Measurements from ENCODE around the gene PTPRJ. TPM values are rescaled to one million over a fixed set of nuclear protein-coding genes. Genes with fewer than 3 reads are reported as not detected.
"Not testable (repeated sequence)": the region's sequence is repeated elsewhere in the genome, so short reads cannot be mapped to it uniquely, and the experiment has no call there.

Gene PTPRJ
- total and polyA plus RNA-seq, 4 donors, result 2.0 to 20.1 (median 8.5) TPM

DNA sequence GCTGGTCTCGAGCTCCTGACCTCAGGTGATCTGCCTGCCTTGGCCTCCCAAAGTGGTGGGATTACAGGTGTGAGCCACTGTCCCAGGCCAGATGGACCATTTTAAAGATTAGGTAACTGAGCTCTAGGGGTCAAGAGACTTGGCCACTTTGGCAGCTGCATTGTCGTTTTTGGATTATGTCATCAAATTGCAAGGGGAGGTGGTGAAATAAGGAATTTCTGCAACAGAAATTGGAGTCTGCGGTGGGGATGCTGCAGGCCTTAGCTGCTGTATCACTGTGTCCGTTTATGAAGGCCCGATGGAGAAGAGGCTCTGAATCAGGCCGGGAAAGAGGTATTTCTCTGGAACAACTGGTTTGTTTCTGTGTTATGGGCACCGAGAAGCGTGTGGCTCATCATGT, 34.6 kb downstream of the PTPRJ start:
- no peaks in the 10 kb centered on the region for H3K4me1 ChIP-seq (ENCODE audit: control insufficient read depth in 1 of 2, insufficient read depth in 2 of 2, low read length in 2 of 2)
- no peak overlapping the region for H3K27ac ChIP-seq (ENCODE audit: low read depth in 1 of 2, low read length in 2 of 2)
- DNase-seq, result no peak
- no peak for ATAC-seq (ENCODE audit: low FRiP score)
- H3K27me3 ChIP-seq (ENCODE audit: control insufficient read depth in 1 of 2, insufficient read depth in 2 of 2, low read length in 1 of 2), result no peaks in the 10 kb centered on the region
- intact Hi-C loops (cut with DNase I), result loop anchor here in 1 of 2 donors (10.0 kb wide), 1 partner anchor 50 kb away; no protein-coding TSS in a partner anchor
- 78 to 80% methylated on average over 8 of the region's 8 CpGs for WGBS, 2 donors
- no peaks in the 10 kb centered on the region for H3K9me3 ChIP-seq (ENCODE audit: control insufficient read depth, low read length)
- no peak overlapping the region for H3K4me3 ChIP-seq (ENCODE audit: low read length in 2 of 2)
- no peaks in the 10 kb centered on the region for H3K36me3 ChIP-seq (ENCODE audit: control insufficient read depth in 1 of 2, insufficient read depth in 2 of 2, low read length in 1 of 2)

DNA sequence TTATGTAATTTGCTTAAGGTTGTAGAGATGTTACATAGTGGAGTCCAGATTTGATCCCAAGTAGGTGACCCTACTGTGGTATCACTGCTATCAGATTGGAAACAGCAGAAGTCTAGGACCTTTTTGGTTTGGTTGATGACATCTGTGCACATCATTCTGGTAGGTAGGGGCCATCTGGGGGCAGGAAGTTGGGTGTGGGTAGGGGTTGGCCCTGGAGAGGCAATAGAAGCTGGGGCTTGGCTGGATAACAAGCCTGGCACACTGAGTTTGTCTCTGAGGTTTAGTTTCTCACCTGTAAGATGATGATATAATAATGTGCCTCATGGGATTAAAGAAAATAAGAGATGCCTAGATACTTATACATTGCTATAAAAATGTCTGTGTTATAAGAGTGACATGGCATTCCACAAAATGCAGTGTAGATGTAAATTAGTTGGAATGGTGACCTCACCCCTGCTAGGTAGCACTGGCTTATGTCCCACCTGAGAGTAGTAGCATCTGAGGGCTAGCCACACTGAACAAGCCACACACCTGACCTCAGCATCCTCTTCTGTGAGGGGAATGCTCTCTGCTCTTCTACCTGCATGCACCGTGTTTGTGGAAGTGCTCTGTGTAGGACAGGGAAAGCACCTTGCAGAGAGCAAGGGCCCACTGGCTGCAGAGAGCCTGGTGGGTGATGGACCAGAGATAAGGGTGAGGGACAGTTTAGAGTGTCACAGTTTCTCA, 36.9 kb downstream of the PTPRJ start:
- 74 to 80% methylated on average over 1 of the region's 1 CpG for WGBS, 2 donors
- intact Hi-C loops (cut with DNase I), result loop anchor here in 1 of 2 donors (10.0 kb wide), 1 partner anchor 48 kb away; no protein-coding TSS in a partner anchor
- H3K9me3 ChIP-seq (ENCODE audit: control insufficient read depth, low read length), result no peaks in the 10 kb centered on the region

DNA sequence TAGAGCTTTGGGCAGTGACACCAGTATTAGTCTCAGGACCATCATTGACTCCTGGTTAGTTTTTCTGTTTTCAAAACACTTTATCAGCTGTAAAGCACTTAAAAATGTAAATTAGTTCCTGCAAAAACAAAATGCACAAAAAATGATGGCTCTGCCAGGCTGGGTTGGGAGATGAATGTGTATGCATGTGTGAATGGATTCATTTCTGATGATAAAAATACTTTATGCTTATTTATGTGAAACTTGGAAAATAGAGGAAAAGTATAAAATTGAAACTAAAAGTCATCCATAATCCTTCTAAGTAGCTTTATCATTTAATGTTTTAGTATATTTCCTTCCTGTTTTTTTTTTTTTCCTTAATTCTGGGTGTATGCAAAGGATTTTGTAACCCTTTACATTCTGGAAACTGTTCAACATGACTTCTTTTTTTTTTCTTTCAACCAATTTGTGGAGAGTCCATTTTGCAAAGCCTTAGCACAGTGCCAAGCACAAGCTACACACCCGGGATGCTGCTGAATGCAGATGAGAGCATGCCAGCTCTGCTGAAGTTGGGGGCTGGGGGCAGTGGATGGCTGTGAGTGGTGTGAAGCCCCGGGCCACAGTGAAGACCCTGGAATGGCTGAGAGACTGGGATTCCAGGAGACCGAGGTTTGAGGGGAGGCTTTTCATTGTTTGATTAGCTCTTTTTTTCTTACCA, 37.6 kb downstream of the PTPRJ start:
- Histone ChIP-seq H3K36me3 (ENCODE audit: control insufficient read depth in 1 of 2, insufficient read depth in 2 of 2, low read length in 1 of 2) (no peaks in the 10 kb centered on the region), H3K27me3 (ENCODE audit: control insufficient read depth in 1 of 2, insufficient read depth in 2 of 2, low read length in 1 of 2) (no peaks in the 10 kb centered on the region), H3K27ac (ENCODE audit: low read depth in 1 of 2, low read length in 2 of 2) (no peak overlapping the region), H3K4me1 (ENCODE audit: control insufficient read depth in 1 of 2, insufficient read depth in 2 of 2, low read length in 2 of 2) (no peaks in the 10 kb centered on the region), H3K9me3 (ENCODE audit: control insufficient read depth, low read length) (no peaks in the 10 kb centered on the region), H3K4me3 (ENCODE audit: low read length in 2 of 2) (no peak overlapping the region)
- 43 to 47% methylated on average over 3 of the region's 3 CpGs for whole genome bisulfite sequencing, 2 donors
- intact Hi-C loops (cut with DNase I), result loop anchor here in 1 of 2 donors (10.0 kb wide), 1 partner anchor 47 kb away; no protein-coding TSS in a partner anchor
- ATAC-seq (ENCODE audit: low FRiP score), result no peak
- DNase-seq, result no peak

More for the DNA sequence above, 36.9 kb downstream of the PTPRJ start:
- DNase-seq, result no peak
- no peaks in the 10 kb centered on the region for H3K27me3 ChIP-seq (ENCODE audit: control insufficient read depth in 1 of 2, insufficient read depth in 2 of 2, low read length in 1 of 2)
- no peak overlapping the region for H3K27ac ChIP-seq (ENCODE audit: low read depth in 1 of 2, low read length in 2 of 2)
- no peak for ATAC-seq (ENCODE audit: low FRiP score)
- H3K4me1 ChIP-seq (ENCODE audit: control insufficient read depth in 1 of 2, insufficient read depth in 2 of 2, low read length in 2 of 2), result no peaks in the 10 kb centered on the region
- no peaks in the 10 kb centered on the region for H3K36me3 ChIP-seq (ENCODE audit: control insufficient read depth in 1 of 2, insufficient read depth in 2 of 2, low read length in 1 of 2)
- H3K4me3 ChIP-seq (ENCODE audit: low read length in 2 of 2), result no peak overlapping the region

DNA sequence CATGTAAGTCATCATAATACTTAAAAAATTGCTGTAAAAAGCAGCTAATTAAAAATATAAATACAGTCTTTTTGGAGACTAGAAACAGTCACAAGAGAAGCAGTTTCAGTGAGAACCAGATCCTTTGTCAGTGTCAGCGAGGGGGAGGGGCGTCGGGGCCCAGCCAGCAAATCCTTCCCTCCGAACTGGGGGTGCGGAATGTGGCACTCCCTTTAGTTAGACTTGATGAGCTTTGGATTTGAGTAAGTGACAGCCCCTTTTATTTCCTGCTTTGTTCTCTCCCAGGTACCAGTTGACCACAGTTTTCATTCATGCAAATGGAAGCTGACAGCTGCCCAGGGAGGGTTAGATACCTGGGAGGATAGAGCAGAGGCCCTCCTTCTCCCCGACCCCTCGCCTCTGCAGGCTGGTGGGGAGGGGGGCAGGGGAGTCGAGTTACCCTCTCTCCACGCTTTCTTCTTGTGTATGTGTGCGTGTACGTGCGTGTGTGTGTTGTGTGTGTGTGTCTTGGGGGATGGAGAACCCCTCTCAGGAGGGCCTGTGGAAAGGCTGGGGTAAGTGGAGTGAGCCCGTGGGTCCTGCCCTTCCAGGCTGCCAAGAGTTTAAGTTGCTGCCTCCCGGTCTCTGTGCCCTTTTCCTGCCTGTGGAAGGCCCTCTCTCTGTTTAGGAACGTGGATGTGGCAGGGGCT, 38.3 kb downstream of the PTPRJ start:
- Histone ChIP-seq H3K4me1 (ENCODE audit: control insufficient read depth in 1 of 2, insufficient read depth in 2 of 2, low read length in 2 of 2) (no peaks in the 10 kb centered on the region), H3K4me3 (ENCODE audit: low read length in 2 of 2) (no peak overlapping the region), H3K9me3 (ENCODE audit: control insufficient read depth, low read length) (no peaks in the 10 kb centered on the region), H3K36me3 (ENCODE audit: control insufficient read depth in 1 of 2, insufficient read depth in 2 of 2, low read length in 1 of 2) (no peaks in the 10 kb centered on the region), H3K27ac (ENCODE audit: low read depth in 1 of 2, low read length in 2 of 2) (no peak overlapping the region), H3K27me3 (ENCODE audit: control insufficient read depth in 1 of 2, insufficient read depth in 2 of 2, low read length in 1 of 2) (no peaks in the 10 kb centered on the region)
- ATAC-seq (ENCODE audit: low FRiP score) (no peak), DNase-seq (no peak)
- intact Hi-C loops (cut with DNase I), result loop anchor here in 1 of 2 donors (10.0 kb wide), 1 partner anchor 46 kb away; no protein-coding TSS in a partner anchor
- WGBS, 2 donors, result 52 to 59% methylated on average over 15 of the region's 15 CpGs

DNA sequence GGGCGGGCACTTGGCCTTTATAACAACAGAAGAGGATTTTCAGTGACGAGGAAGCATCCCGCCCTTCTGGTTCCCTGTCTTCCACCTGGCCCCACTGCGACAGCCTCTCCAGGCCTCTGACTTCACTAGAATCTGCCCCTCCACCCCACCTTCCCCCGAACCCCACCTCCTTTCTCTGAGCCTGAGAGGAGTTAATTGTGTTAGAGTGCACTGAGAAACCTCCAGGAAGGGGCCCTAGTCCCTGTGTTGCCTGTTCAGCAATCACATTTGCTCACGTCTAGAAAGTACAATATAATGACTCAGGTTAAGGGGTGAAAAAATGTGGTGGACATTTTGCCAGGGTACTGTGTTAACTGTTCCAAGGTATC, 38.8 kb downstream of the PTPRJ start:
- no peaks in the 10 kb centered on the region for H3K36me3 ChIP-seq (ENCODE audit: control insufficient read depth in 1 of 2, insufficient read depth in 2 of 2, low read length in 1 of 2)
- ATAC-seq (ENCODE audit: low FRiP score) (peak; percentile 27), DNase-seq (no peak)
- intact Hi-C loops (cut with DNase I), result loop anchor here in 1 of 2 donors (10.0 kb wide), 1 partner anchor 46 kb away; no protein-coding TSS in a partner anchor
- no peaks in the 10 kb centered on the region for H3K27me3 ChIP-seq (ENCODE audit: control insufficient read depth in 1 of 2, insufficient read depth in 2 of 2, low read length in 1 of 2)
- no peak overlapping the region for H3K27ac ChIP-seq (ENCODE audit: low read depth in 1 of 2, low read length in 2 of 2)
- 40 to 47% methylated on average over 6 of the region's 6 CpGs for WGBS, 2 donors
- no peaks in the 10 kb centered on the region for H3K4me1 ChIP-seq (ENCODE audit: control insufficient read depth in 1 of 2, insufficient read depth in 2 of 2, low read length in 2 of 2)
- H3K4me3 ChIP-seq (ENCODE audit: low read length in 2 of 2), result no peak overlapping the region
- no peaks in the 10 kb centered on the region for H3K9me3 ChIP-seq (ENCODE audit: control insufficient read depth, low read length)

DNA sequence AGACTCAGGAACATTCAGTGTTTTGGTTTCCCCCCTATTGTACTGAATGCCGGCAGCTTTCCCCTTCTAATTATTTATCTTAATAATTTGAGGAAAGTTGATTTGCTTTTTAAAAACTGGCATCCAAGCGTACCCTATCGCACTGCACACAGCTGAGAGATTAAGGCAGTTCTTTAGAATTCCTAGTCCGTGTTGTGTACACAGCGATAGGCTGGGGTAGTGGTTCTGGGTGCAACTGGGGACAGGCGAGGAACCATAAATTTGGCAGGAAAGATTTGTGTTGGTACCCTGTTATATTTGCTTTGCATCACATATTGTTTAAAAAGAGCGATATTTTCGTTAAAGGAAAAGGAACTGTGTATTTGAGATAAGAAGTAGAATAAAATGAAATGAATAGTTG, 39.2 kb downstream of the PTPRJ start:
- Histone ChIP-seq H3K27ac (ENCODE audit: low read depth in 1 of 2, low read length in 2 of 2) (no peak overlapping the region), H3K36me3 (ENCODE audit: control insufficient read depth in 1 of 2, insufficient read depth in 2 of 2, low read length in 1 of 2) (no peaks in the 10 kb centered on the region), H3K27me3 (ENCODE audit: control insufficient read depth in 1 of 2, insufficient read depth in 2 of 2, low read length in 1 of 2) (no peaks in the 10 kb centered on the region), H3K4me3 (ENCODE audit: low read length in 2 of 2) (no peak overlapping the region), H3K4me1 (ENCODE audit: control insufficient read depth in 1 of 2, insufficient read depth in 2 of 2, low read length in 2 of 2) (no peaks in the 10 kb centered on the region), H3K9me3 (ENCODE audit: control insufficient read depth, low read length) (no peaks in the 10 kb centered on the region)
- 6 to 15% methylated on average over 8 of the region's 8 CpGs for WGBS, 2 donors
- intact Hi-C loops (cut with DNase I), result loop anchor here in 1 of 2 donors (10.0 kb wide), 1 partner anchor 45 kb away; no protein-coding TSS in a partner anchor
- ATAC-seq (ENCODE audit: low FRiP score), result no peak
- no peak for DNase-seq

DNA sequence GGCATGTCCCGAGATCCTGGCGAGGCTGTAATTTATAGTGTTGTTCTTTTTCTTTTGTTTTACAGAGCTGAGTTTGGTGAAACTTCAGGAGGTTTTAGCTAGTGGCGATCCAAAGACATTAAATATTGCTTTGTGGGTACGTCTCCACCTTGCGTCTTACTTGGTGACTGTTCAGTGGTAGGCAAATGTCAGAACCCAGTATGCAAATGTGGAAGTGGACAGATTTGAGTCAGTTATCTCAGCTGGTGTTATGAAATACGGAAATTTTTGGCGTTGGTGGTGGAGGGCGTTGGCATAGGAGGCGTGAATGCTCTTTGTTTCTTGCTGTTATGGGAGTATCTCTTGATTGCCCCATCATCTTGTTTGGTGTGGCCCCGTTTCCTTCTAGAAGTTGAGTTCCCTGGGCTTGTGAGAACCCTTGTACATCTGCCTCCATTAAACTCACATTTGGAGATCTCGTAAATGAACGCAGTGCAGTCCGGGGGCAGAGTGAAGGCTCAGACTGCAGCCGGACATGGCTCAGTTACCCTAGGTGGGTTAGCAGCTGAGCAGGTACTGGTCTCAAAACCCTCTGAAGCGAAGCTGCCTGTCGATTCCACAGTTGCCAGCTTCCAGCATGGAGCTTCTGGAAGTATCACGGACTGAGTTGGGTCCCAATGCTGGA, 39.9 kb downstream of the PTPRJ start:
- DNase-seq (no peak), ATAC-seq (ENCODE audit: low FRiP score) (no peak)
- Histone ChIP-seq H3K9me3 (ENCODE audit: control insufficient read depth, low read length) (no peaks in the 10 kb centered on the region), H3K4me1 (ENCODE audit: control insufficient read depth in 1 of 2, insufficient read depth in 2 of 2, low read length in 2 of 2) (no peaks in the 10 kb centered on the region), H3K4me3 (ENCODE audit: low read length in 2 of 2) (no peak overlapping the region), H3K36me3 (ENCODE audit: control insufficient read depth in 1 of 2, insufficient read depth in 2 of 2, low read length in 1 of 2) (no peaks in the 10 kb centered on the region), H3K27ac (ENCODE audit: low read depth in 1 of 2, low read length in 2 of 2) (no peak overlapping the region), H3K27me3 (ENCODE audit: control insufficient read depth in 1 of 2, insufficient read depth in 2 of 2, low read length in 1 of 2) (no peaks in the 10 kb centered on the region)
- intact Hi-C loops (cut with DNase I), result no loop called here
- whole genome bisulfite sequencing, 2 donors, result 82% methylated on average over 17 of the region's 17 CpGs

DNA sequence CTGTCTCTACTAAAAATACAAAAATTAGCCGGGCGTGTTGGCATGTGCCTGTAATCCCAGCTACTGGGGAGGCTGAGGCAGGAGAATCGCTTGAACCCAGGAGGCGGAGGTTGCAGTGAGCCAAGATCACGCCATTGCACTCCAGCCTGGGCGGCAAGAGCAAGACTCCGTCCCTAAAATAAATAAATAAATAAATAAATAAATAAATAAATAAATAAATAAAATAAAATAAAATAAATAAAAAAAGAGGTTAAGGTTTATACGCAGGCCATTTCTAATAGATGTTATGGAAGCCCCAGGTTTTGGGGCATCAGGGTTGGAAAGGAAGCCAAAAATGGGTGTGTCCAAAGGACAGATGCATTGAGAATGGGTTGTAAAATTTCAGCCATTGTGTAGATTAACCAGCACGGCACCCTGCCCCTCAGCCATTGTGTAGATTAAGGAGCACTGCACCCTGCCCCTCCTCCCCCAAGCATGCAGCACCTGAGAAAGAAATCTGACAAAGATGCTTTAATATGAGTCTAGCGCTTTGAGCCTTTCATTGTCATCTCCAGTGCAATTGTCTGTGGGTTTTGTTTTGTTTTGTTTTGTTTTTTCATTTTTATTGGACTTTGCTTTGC, 41.0 kb downstream of the PTPRJ start:
- H3K9me3 ChIP-seq (ENCODE audit: control insufficient read depth, low read length); H3K4me3 ChIP-seq (ENCODE audit: low read length in 2 of 2); H3K27ac ChIP-seq (ENCODE audit: low read depth in 1 of 2, low read length in 2 of 2); intact Hi-C loops (cut with DNase I); H3K36me3 ChIP-seq (ENCODE audit: control insufficient read depth in 1 of 2, insufficient read depth in 2 of 2, low read length in 1 of 2); H3K4me1 ChIP-seq (ENCODE audit: control insufficient read depth in 1 of 2, insufficient read depth in 2 of 2, low read length in 2 of 2); H3K27me3 ChIP-seq (ENCODE audit: control insufficient read depth in 1 of 2, insufficient read depth in 2 of 2, low read length in 1 of 2); ATAC-seq (ENCODE audit: low FRiP score): not testable (repeated sequence)
- DNase-seq, result peak in 1 of 2 donors; percentile 7
- WGBS, 2 donors, result 98 to 99% methylated on average over 10 of the region's 10 CpGs
